GM19328 (cell line): ENCODE data around the gene RARB.

Experiments used
- ATAC-seq: cut with Tn5 transposase; IDR thresholded peaks from one replicate; pipeline ENCODE4 v1.9.1; 2021; ENCODE audit warnings: mild to moderate bottlenecking, moderate library complexity; ENCODE audit not compliant: unreplicated experiment

RARB gene

GRCh38 chr3:25540273-25540672 is 112.2 kb downstream of the RARB start:
- ATAC-seq: no peak

- no peak for ATAC-seq
Measured at GRCh38 chr3:25542492-25543039, 114.5 kb downstream of the RARB start.

- no peak for ATAC-seq
Measured at GRCh38 chr3:25547103-25547502, 119.0 kb downstream of the RARB start.

GRCh38 chr3:25547943-25548674 is 120.0 kb downstream of the RARB start:
- no peak for ATAC-seq

- ATAC-seq: no peak
Measured at GRCh38 chr3:25548836-25549235, 120.8 kb downstream of the RARB start.

- ATAC-seq: no peak
Measured at GRCh38 chr3:25552251-25552650, 124.2 kb downstream of the RARB start.

GRCh38 chr3:25554376-25554775 is 126.3 kb downstream of the RARB start:
- no peak for ATAC-seq

GRCh38 chr3:25555695-25556437 is 127.8 kb downstream of the RARB start:
- no peak for ATAC-seq

GRCh38 chr3:25556447-25556846 is 128.4 kb downstream of the RARB start:
- no peak for ATAC-seq

- no peak for ATAC-seq
Measured at GRCh38 chr3:25557694-25558093, 129.6 kb downstream of the RARB start.

GRCh38 chr3:25558121-25558520 is 130.1 kb downstream of the RARB start:
- ATAC-seq: no peak

- no peak for ATAC-seq
Measured at GRCh38 chr3:25558796-25559195, 130.7 kb downstream of the RARB start.

GRCh38 chr3:25563601-25564000 is 135.5 kb downstream of the RARB start:
- ATAC-seq: no peak

- ATAC-seq: no peak
Measured at GRCh38 chr3:25564075-25564474, 136.0 kb downstream of the RARB start.

GRCh38 chr3:25565807-25566206 is 137.7 kb downstream of the RARB start:
- ATAC-seq: no peak

GRCh38 chr3:25566358-25566920 is 138.4 kb downstream of the RARB start:
- no peak for ATAC-seq

GRCh38 chr3:25567388-25567787 is 139.3 kb downstream of the RARB start:
- no peak for ATAC-seq

- no peak for ATAC-seq
Measured at GRCh38 chr3:25567806-25568524, 139.9 kb downstream of the RARB start.

- no peak for ATAC-seq
Measured at GRCh38 chr3:25568525-25569078, 140.5 kb downstream of the RARB start.

GRCh38 chr3:25571285-25571684 is 143.2 kb downstream of the RARB start:
- ATAC-seq: no peak

- ATAC-seq: no peak
Measured at GRCh38 chr3:25572336-25572735, 144.3 kb downstream of the RARB start.
